GM23338 (cell line): ENCODE results near the gene ARAF.
A peak's percentile ranks its signal among the peaks of the same experiment; 100 is the strongest.

ENCODE experiments used
- EZH2 ChIP-seq: fragments of 200-600 bp; sonication (generic); IDR thresholded peaks from one replicate; pipeline ENCODE4 v1.8.0; 2017; ENCODE audit warnings: antibody characterized with exemption, mild to moderate bottlenecking, low read depth; ENCODE audit not compliant: unreplicated experiment
- EZH2phosphoT487 ChIP-seq: fragments of 200-600 bp; sonication (generic); IDR thresholded peaks from one replicate; pipeline ENCODE4 v1.8.1; 2018; ENCODE audit warnings: antibody characterized with exemption; ENCODE audit not compliant: unreplicated experiment
- TF ChIP-seq, protein P1 (sequence below), 2 experiments: fragments of 200-600 bp in 1 of 2; sonication (generic) in 1 of 2; conservative IDR thresholded peaks; 2 replicates each; pipeline versions ENCODE4 v1.5.1 to v1.6.1; 2016 to 2017; ENCODE audit warnings: antibody characterized with exemption in 2 of 2, low read depth in 2 of 2, mild to moderate bottlenecking in 2 of 2, moderate library complexity in 1 of 2
- TF ChIP-seq, protein P2 (sequence below): IDR thresholded peaks from one replicate; pipeline ENCODE4 v1.6.1; 2018; ENCODE audit warnings: antibody characterized with exemption; ENCODE audit not compliant: unreplicated experiment

DNA sequence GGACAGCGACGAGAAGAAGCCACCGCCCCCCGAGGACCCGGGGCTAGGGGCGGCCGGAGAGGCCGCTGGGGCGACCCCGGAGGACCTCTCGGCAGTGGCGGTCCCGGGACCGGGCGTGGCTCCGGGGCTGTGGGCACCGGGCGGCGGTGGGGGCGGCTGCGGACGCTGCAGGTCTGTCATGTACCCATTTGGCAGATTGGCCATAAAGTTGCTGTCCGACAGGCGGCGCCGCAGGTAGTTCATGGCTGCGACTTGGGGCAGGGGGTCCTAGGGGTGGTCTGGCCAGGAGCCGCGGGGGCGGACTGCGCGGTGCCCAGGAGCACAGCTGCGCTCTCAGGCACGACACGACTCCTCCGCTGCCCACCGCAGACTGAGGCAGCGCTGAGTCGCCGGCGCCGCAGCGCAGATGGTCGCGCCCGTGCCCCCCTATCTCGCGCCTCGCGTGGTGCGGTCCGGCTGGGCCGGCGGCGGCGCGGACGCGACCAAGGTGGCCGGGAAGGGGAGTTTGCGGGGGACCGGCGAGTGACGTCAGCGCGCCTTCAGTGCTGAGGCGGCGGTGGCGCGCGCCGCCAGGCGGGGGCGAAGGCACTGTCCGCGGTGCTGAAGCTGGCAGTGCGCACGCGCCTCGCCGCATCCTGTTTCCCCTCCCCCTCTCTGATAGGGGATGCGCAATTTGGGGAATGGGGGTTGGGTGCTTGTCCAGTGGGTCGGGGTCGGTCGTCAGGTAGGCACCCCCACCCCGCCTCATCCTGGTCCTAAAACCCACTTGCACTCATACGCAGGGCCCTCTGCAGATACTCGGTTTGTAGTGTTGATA is 58.7 kb downstream of the ARAF start, which contains the start of gene SYN1:
- TF ChIP-seq, protein P1, sequence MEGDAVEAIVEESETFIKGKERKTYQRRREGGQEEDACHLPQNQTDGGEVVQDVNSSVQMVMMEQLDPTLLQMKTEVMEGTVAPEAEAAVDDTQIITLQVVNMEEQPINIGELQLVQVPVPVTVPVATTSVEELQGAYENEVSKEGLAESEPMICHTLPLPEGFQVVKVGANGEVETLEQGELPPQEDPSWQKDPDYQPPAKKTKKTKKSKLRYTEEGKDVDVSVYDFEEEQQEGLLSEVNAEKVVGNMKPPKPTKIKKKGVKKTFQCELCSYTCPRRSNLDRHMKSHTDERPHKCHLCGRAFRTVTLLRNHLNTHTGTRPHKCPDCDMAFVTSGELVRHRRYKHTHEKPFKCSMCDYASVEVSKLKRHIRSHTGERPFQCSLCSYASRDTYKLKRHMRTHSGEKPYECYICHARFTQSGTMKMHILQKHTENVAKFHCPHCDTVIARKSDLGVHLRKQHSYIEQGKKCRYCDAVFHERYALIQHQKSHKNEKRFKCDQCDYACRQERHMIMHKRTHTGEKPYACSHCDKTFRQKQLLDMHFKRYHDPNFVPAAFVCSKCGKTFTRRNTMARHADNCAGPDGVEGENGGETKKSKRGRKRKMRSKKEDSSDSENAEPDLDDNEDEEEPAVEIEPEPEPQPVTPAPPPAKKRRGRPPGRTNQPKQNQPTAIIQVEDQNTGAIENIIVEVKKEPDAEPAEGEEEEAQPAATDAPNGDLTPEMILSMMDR (conservative IDR thresholded peaks at IDR 0.05; ENCODE audit: low read depth in 2 of 2): peak in 1 of 2 experiments; percentile 0; a peak in 1 of 4 replicates
- TF ChIP-seq EZH2 (no peak), EZH2phosphoT487 (no peak)
- TF ChIP-seq, protein P2, sequence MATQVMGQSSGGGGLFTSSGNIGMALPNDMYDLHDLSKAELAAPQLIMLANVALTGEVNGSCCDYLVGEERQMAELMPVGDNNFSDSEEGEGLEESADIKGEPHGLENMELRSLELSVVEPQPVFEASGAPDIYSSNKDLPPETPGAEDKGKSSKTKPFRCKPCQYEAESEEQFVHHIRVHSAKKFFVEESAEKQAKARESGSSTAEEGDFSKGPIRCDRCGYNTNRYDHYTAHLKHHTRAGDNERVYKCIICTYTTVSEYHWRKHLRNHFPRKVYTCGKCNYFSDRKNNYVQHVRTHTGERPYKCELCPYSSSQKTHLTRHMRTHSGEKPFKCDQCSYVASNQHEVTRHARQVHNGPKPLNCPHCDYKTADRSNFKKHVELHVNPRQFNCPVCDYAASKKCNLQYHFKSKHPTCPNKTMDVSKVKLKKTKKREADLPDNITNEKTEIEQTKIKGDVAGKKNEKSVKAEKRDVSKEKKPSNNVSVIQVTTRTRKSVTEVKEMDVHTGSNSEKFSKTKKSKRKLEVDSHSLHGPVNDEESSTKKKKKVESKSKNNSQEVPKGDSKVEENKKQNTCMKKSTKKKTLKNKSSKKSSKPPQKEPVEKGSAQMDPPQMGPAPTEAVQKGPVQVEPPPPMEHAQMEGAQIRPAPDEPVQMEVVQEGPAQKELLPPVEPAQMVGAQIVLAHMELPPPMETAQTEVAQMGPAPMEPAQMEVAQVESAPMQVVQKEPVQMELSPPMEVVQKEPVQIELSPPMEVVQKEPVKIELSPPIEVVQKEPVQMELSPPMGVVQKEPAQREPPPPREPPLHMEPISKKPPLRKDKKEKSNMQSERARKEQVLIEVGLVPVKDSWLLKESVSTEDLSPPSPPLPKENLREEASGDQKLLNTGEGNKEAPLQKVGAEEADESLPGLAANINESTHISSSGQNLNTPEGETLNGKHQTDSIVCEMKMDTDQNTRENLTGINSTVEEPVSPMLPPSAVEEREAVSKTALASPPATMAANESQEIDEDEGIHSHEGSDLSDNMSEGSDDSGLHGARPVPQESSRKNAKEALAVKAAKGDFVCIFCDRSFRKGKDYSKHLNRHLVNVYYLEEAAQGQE: peak; percentile 99
